SJCRH30 (cell line): ENCODE results near the gene ST14. TPM values are rescaled to one million over a fixed set of nuclear protein-coding genes. Genes with fewer than 3 reads are reported as not detected.
"Not testable (repeated sequence)": the region's sequence is repeated elsewhere in the genome, so short reads cannot be mapped to it uniquely, and the experiment has no call there.

Source experiments
- DNase-seq, 2 experiments: peaks; one replicate each; pipeline ENCODE4 v3.0.0-alpha.2; 2015 to 2020
- H3K27ac ChIP-seq: fragments of 250-450 bp; sonication (Bioruptor Pico); 2 replicates; pipeline ENCODE4 v1.5.1; 2020; ENCODE audit warnings: mild to moderate bottlenecking, moderate library complexity
- H3K27me3 ChIP-seq: fragments of 250-450 bp; sonication (Bioruptor Pico); 2 replicates; pipeline ENCODE4 v1.5.1; 2020; ENCODE audit warnings: mild to moderate bottlenecking, moderate library complexity
- H3K36me3 ChIP-seq: fragments of 250-450 bp; sonication (Bioruptor Pico); 2 replicates; pipeline ENCODE4 v1.5.1; 2020; ENCODE audit warnings: mild to moderate bottlenecking, moderate library complexity
- H3K4me1 ChIP-seq: fragments of 250-450 bp; sonication (Bioruptor Pico); 2 replicates; pipeline ENCODE4 v1.5.1; 2020; ENCODE audit warnings: mild to moderate bottlenecking, moderate library complexity
- H3K4me3 ChIP-seq: fragments of 250-450 bp; sonication (Bioruptor Pico); 2 replicates; pipeline ENCODE4 v1.5.1; 2020; ENCODE audit warnings: mild to moderate bottlenecking, moderate library complexity
- H3K9me3 ChIP-seq: fragments of 250-450 bp; sonication (Bioruptor Pico); replicated peaks from 2 replicates; pipeline ENCODE4 v1.5.1; 2020; ENCODE audit warnings: mild to moderate bottlenecking, moderate library complexity
- total RNA-seq: library from RNA; depleted of rRNA; stranded (reverse); fragments of >200 nt; shearing (Covaris generic); gene quantifications from 2 replicates; pipeline ENCODE4 v1.2.3, GENCODE V29; 2014

Gene ST14
- total RNA-seq, 1 experiment from 2014 or later, result 0.10 TPM

GRCh38 chr11:130164221-130164570 is 4.6 kb downstream of the ST14 start:
- Histone ChIP-seq H3K4me1 (no peaks in the 10 kb centered on the region), H3K27me3 (no peaks in the 10 kb centered on the region), H3K9me3 (no peaks in the 10 kb centered on the region), H3K36me3 (no peaks in the 10 kb centered on the region), H3K4me3 (no peak overlapping the region), H3K27ac (no peak overlapping the region)
- DNase-seq, result no peak

GRCh38 chr11:130165601-130166456 is 6.2 kb downstream of the ST14 start:
- no peaks in the 10 kb centered on the region for H3K9me3 ChIP-seq
- DNase-seq, result no peak
- no peaks in the 10 kb centered on the region for H3K36me3 ChIP-seq
- H3K27ac ChIP-seq, result no peak overlapping the region
- no peak overlapping the region for H3K4me3 ChIP-seq
- no peaks in the 10 kb centered on the region for H3K27me3 ChIP-seq
- no peaks in the 10 kb centered on the region for H3K4me1 ChIP-seq

- Histone ChIP-seq H3K27me3 (no peaks in the 10 kb centered on the region), H3K4me1 (no peaks in the 10 kb centered on the region), H3K4me3 (no peak overlapping the region), H3K36me3 (no peaks in the 10 kb centered on the region), H3K9me3 (no peaks in the 10 kb centered on the region), H3K27ac (no peak overlapping the region)
- DNase-seq, result peak; percentile 9 to 14
Measured at GRCh38 chr11:130166457-130166784, 6.8 kb downstream of the ST14 start.

DNA sequence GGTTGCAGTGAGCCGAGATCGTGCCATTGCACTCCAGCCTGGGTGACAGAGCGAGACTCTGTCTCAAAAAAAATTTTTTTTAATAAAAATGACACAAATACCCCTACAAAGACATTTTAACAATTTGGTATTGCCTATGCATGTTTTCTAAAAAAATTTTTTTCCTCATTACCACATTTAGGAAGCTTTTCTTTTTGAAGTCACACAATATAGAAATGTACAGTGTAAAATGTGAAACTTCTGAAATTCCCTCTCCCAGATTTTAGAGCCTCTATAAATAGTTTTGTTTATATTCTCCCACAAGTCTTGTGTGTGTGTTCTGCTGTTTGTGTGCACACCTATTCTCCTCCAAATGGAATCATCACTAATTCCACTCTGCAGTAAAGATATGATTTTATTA is 7.6 kb downstream of the ST14 start:
- Histone ChIP-seq H3K4me3 (no peak overlapping the region), H3K27ac (no peak overlapping the region), H3K36me3 (no peaks in the 10 kb centered on the region), H3K4me1 (no peaks in the 10 kb centered on the region), H3K27me3 (no peaks in the 10 kb centered on the region), H3K9me3 (no peaks in the 10 kb centered on the region)
- no peak for DNase-seq

- H3K4me1 ChIP-seq, result no peaks in the 10 kb centered on the region
- H3K27me3 ChIP-seq, result no peaks in the 10 kb centered on the region
- H3K36me3 ChIP-seq, result no peaks in the 10 kb centered on the region
- H3K9me3 ChIP-seq, result no peaks in the 10 kb centered on the region
- H3K4me3 ChIP-seq, result no peak overlapping the region
- H3K27ac ChIP-seq, result no peak overlapping the region
- no peak for DNase-seq
Measured at GRCh38 chr11:130168105-130168504, 8.5 kb downstream of the ST14 start.

DNA sequence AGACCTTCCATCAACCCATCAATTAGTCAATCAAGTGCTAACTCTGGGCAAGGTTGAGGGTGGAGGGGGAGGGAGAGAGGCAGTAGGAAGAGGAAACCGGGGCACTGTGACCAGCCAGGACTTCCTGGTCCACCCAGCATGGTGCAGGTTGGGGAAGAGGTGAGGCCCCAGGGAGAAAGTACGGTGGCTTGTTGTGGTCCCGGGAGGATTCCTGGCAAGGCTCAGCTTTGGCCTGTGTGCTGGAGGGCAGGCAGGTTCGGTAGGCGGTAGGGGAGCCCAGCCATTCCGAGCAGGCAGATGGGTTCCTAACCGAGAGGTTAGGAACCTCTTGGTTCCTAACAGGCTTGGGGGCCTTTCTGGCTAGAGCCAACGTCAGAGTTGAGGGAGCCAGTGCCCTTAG is 10.8 kb downstream of the ST14 start:
- no peaks in the 10 kb centered on the region for H3K36me3 ChIP-seq
- H3K27ac ChIP-seq, result no peak overlapping the region
- no peaks in the 10 kb centered on the region for H3K4me1 ChIP-seq
- no peak for DNase-seq
- no peaks in the 10 kb centered on the region for H3K27me3 ChIP-seq
- no peak overlapping the region for H3K4me3 ChIP-seq
- H3K9me3 ChIP-seq, result no peaks in the 10 kb centered on the region

DNA sequence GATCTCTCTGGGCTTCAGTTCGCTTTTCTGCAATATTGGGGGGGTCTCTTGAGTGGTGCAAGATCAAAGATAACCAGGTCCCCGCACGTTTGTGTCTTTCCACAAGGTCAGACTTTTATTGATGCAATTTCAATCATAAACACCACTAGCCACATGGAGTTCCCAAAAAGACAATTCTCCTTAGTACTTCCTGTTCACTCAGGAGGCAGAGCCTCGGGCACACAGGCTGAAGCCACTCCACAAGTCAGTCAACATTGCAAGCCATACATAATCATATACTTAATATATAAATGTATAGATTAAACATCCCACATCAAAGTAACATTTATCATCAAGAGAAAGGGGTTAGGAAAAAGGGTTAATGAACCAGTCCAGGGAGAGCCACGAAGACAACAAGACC is 12.0 kb downstream of the ST14 start:
- H3K4me1 ChIP-seq, result no peaks in the 10 kb centered on the region
- DNase-seq, result no peak
- H3K27ac ChIP-seq, result no peak overlapping the region
- H3K27me3 ChIP-seq, result no peaks in the 10 kb centered on the region
- H3K9me3 ChIP-seq, result no peaks in the 10 kb centered on the region
- no peaks in the 10 kb centered on the region for H3K36me3 ChIP-seq
- no peak overlapping the region for H3K4me3 ChIP-seq

DNA sequence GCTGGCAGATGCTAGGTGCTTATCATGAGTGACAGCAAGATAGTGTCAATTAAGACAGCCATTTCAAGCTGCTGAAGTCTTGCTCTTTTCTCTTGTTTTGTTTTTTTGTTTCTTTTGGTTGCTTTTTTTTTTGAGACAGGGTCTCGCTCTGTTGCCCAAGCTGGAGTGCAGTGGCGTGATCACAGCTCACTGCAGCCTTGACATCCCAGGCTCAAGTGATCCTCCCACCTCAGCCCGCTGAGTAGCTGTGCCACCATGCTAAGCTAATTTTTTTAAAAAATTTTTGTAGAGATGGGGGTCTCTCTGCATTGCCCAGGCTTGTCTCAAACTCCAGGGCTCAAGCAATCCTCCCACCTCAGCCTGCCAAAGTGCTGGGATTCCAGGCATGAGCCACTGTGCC is 12.4 kb downstream of the ST14 start:
- H3K27me3 ChIP-seq, DNase-seq, H3K4me1 ChIP-seq, H3K36me3 ChIP-seq, H3K9me3 ChIP-seq, H3K27ac ChIP-seq, H3K4me3 ChIP-seq: not testable (repeated sequence)

DNA sequence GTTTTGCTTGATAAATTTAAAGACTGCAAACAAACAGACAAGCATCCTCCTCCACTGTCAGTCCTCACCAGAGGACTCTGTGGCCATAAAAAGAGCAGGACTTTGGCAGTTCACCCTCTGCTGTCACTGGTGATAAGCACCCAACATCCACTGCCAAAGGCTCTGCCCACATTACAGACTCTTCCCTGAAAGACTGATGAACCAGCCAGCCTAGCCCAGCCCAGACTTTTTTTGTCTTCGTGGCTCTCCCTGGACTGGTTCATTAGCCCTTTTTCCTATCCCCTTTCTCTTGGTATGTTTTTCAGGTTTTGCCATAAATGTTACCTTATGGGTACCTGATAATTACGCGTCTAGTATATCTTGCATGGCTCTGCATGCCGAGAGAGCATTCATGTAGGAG is 15.1 kb downstream of the ST14 start:
- H3K36me3 ChIP-seq, result no peaks in the 10 kb centered on the region
- no peaks in the 10 kb centered on the region for H3K9me3 ChIP-seq
- H3K27ac ChIP-seq, result no peak overlapping the region
- H3K27me3 ChIP-seq, result no peaks in the 10 kb centered on the region
- H3K4me1 ChIP-seq, result peaks cover 13% of the 10 kb centered on the region
- no peak overlapping the region for H3K4me3 ChIP-seq
- no peak for DNase-seq

DNA sequence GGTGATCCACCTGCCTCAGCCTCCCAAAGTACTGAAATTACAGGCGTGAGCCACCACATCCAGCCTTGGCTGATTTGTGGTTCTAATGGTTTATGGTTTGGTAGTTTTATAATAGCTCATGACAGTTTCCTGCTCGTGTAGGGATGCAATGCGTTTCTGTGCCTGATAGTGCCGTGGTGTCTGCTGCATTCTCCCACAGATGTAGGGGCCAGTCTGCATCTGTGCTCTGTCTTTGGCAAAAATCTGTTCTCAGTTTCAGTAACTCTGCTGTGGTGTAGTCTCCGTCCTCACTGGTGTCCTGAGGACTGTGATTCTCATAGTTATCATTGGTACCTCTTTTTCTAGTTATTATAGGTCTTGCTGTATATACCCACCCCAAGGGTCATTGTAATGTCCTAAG is 16.3 kb downstream of the ST14 start:
- no peak overlapping the region for H3K4me3 ChIP-seq
- H3K27me3 ChIP-seq, result no peaks in the 10 kb centered on the region
- H3K27ac ChIP-seq, result no peak overlapping the region
- no peak for DNase-seq
- H3K36me3 ChIP-seq, result no peaks in the 10 kb centered on the region
- peaks cover 18% of the 10 kb centered on the region for H3K4me1 ChIP-seq
- no peaks in the 10 kb centered on the region for H3K9me3 ChIP-seq

GRCh38 chr11:130177782-130178181 is 18.2 kb downstream of the ST14 start:
- H3K36me3 ChIP-seq, result no peaks in the 10 kb centered on the region
- H3K27ac ChIP-seq, result no peak overlapping the region
- no peak overlapping the region for H3K4me3 ChIP-seq
- H3K9me3 ChIP-seq, result no peaks in the 10 kb centered on the region
- peaks cover 18% of the 10 kb centered on the region for H3K4me1 ChIP-seq
- DNase-seq, result no peak
- no peaks in the 10 kb centered on the region for H3K27me3 ChIP-seq

- no peaks in the 10 kb centered on the region for H3K27me3 ChIP-seq
- H3K4me1 ChIP-seq, result peaks cover 18% of the 10 kb centered on the region
- H3K27ac ChIP-seq, result no peak overlapping the region
- DNase-seq, result peak; percentile 43 to 53
- H3K4me3 ChIP-seq, result no peak overlapping the region
- no peaks in the 10 kb centered on the region for H3K36me3 ChIP-seq
- H3K9me3 ChIP-seq, result no peaks in the 10 kb centered on the region
Measured at GRCh38 chr11:130178441-130179339, 19.1 kb downstream of the ST14 start.

DNA sequence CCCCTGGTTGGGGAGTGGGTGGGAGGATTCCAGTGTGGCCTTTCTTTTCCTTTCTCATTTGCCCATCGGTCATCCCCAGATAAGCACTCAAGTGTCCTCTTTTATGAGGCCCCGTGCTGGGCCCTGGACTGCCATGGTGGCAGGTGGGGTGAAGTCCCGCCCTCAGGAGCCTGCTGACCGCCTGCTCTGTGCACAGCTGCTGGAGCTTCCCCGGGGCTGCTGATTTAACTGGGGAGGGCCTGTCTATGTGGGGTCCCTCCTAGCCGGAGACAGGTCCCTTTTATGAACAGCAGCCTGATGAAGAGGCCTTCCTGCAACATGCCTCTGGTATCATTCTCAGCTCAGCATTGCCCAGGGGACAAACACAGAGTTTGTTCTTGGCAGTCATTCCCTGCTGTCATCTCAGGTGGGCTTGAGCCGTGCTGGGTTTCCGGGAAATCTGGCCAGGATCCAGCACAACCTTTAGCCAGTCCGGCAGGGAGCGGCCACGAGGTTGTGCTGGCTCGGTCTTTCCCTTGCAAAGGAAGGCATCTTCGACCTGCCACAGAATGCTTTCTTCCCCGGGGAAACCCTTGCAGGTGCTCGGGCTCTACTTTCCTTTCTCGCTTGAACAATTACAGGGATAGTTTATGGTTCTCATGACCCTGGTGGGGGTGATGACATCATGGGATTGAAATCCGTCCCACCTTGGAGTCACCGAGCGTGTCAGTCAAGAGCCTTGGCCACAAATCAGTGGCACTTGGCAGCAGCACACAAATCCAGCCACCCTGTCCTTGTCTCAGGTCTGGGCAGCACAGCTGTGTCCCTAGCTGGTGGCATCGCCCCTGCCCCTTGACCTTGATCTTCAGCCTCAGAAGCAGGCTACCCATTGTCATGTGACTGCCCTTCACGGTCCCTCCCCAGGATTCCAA is 20.1 kb downstream of the ST14 start:
- Histone ChIP-seq H3K27me3 (no peaks in the 10 kb centered on the region), H3K36me3 (no peaks in the 10 kb centered on the region), H3K4me3 (no peak overlapping the region), H3K27ac (no peak overlapping the region), H3K4me1 (peaks cover 18% of the 10 kb centered on the region), H3K9me3 (no peaks in the 10 kb centered on the region)
- DNase-seq, result peak; percentile 40 to 56

DNA sequence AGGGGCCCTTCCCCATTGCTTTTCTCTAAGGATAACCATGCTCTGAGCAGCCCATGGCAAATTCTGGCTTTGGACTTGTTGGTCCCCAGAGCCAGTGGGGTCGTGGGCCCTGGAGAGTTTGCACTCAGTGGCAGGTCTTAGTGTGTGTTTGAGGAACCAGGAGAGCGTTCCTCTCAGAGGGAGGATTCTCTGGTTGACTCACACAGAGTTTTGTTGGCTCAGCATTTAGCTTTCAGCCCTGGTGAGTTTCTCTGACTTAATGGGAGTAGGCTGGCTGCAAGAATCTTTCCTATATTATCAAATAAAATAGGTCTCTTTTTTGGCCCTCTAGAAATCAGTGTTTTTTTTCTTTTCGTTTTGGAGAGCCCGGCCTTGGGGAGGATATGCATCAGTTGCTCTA is 20.9 kb downstream of the ST14 start:
- Histone ChIP-seq H3K36me3 (no peaks in the 10 kb centered on the region), H3K4me3 (no peak overlapping the region), H3K27me3 (no peaks in the 10 kb centered on the region), H3K4me1 (peaks cover 18% of the 10 kb centered on the region), H3K27ac (no peak overlapping the region), H3K9me3 (no peaks in the 10 kb centered on the region)
- DNase-seq, result no peak

DNA sequence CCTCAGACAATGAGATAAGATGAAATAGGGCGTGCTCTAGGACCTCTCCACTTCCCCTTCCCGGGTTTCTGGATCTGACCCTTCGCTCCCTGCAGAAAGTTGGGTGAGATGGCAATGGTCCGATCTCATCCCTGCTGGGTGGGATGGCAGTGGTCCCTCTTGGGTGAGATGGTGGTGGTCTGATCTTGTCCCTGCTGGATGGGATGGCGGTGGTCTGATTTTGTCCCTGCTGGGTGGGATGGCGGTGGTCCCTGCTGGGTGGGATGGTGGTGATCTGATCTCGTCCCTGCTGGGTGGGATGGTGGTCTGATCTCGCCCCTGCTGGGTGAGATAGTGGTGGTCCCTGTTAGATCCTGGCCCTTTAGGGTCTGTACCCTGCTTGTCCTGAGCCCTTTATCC is 21.3 kb downstream of the ST14 start:
- Histone ChIP-seq H3K27me3 (no peaks in the 10 kb centered on the region), H3K36me3 (no peaks in the 10 kb centered on the region), H3K9me3 (no peaks in the 10 kb centered on the region), H3K27ac (no peak overlapping the region), H3K4me3 (no peak overlapping the region), H3K4me1 (peaks cover 18% of the 10 kb centered on the region)
- no peak for DNase-seq
